ENCODE measurements around the gene C19orf85.

Gene C19orf85

DNA sequence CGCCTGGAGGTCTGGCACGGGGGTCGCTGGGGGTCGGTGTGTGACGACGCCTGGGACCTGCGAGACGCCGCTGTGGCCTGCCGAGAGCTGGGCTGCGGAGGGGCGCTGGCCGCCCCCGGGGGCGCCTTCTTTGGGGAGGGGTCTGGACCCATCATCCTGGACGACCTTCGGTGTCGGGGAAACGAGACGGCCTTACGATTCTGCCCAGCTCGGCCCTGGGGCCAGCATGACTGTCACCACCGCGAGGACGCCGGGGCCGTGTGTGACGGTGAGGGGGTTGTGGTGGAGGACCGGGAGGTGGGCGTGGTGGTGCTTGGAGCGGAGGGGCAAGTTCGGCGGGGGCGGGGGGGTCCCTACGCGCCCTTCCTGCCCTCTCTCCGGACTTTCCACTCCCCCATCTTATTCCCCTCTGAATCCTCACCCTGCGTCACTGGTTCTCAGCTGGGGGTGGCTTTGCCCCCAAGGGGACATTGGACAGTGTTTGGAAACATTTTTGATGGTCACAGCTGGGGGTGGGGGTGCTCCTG is 29.2 kb upstream of the C19orf85 start:
- Histone ChIP-seq H3K36me3 (ENCODE audit: insufficient read depth) (no peaks in the 10 kb centered on the region), H3K4me2 (no peak overlapping the region), H3K9ac (no peak overlapping the region), H3K27me3 (ENCODE audit: insufficient read depth, low read depth) (peaks cover 95% of the 10 kb centered on the region), H3K4me3 (IDR thresholded peaks at IDR 0.05; ENCODE audit: insufficient read depth, low read depth, low read length) (no peak overlapping the region), H4K20me1 (ENCODE audit: insufficient read depth) (no peaks in the 10 kb centered on the region), H3K27ac (no peak overlapping the region), H3K79me2 (ENCODE audit: insufficient read depth, low read depth) (no peaks in the 10 kb centered on the region), H3K4me1 (ENCODE audit: low read depth, poor library complexity, severe bottlenecking) (no peaks in the 10 kb centered on the region), H2AFZ (ENCODE audit: low read depth) (no peak overlapping the region)
- TF ChIP-seq, protein P1, sequence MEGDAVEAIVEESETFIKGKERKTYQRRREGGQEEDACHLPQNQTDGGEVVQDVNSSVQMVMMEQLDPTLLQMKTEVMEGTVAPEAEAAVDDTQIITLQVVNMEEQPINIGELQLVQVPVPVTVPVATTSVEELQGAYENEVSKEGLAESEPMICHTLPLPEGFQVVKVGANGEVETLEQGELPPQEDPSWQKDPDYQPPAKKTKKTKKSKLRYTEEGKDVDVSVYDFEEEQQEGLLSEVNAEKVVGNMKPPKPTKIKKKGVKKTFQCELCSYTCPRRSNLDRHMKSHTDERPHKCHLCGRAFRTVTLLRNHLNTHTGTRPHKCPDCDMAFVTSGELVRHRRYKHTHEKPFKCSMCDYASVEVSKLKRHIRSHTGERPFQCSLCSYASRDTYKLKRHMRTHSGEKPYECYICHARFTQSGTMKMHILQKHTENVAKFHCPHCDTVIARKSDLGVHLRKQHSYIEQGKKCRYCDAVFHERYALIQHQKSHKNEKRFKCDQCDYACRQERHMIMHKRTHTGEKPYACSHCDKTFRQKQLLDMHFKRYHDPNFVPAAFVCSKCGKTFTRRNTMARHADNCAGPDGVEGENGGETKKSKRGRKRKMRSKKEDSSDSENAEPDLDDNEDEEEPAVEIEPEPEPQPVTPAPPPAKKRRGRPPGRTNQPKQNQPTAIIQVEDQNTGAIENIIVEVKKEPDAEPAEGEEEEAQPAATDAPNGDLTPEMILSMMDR (conservative IDR thresholded peaks at IDR 0.05; ENCODE audit: low read depth, low read length): no peak

DNA sequence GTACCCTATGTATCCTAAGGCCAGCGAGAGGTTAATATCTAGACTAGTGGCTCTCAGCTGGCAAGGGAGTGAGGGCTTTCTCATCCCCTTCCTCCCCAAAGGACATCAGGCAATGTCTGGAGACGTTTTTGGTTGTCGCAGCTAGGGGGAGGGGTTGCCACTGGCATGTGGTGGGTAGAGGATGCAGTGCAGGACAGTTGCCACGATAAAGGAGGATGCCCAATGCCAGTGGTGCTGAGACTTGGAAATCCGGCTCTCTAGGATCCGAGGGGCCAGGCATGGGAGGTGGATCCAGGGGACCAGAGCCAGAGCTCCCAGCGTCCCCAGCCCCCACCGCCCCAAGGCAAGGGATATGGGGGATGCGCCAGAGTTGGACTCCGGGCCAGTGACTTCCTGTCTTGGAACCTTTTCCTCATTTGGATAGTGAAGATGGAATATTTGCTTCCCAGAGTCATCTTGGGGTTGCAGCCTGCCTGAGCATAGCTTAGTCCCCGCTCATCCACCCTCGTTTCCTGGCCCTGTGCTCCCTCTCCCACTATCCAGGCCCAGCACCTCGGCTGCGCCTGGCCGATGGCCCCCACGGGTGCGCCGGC is 28.6 kb upstream of the C19orf85 start:
- H3K9ac ChIP-seq: no peak overlapping the region
- no peak overlapping the region for H3K4me3 ChIP-seq (IDR thresholded peaks at IDR 0.05; ENCODE audit: insufficient read depth, low read depth, low read length)
- no peak overlapping the region for H3K4me2 ChIP-seq
- H3K4me1 ChIP-seq (ENCODE audit: low read depth, poor library complexity, severe bottlenecking): no peaks in the 10 kb centered on the region
- no peak overlapping the region for H2AFZ ChIP-seq (ENCODE audit: low read depth)
- no peaks in the 10 kb centered on the region for H3K79me2 ChIP-seq (ENCODE audit: insufficient read depth, low read depth)
- H4K20me1 ChIP-seq (ENCODE audit: insufficient read depth): no peaks in the 10 kb centered on the region
- no peak overlapping the region for H3K27ac ChIP-seq
- H3K27me3 ChIP-seq (ENCODE audit: insufficient read depth, low read depth): peaks cover 89% of the 10 kb centered on the region
- H3K36me3 ChIP-seq (ENCODE audit: insufficient read depth): no peaks in the 10 kb centered on the region
- TF ChIP-seq, protein P1 (conservative IDR thresholded peaks at IDR 0.05; ENCODE audit: low read depth, low read length): no peak

DNA sequence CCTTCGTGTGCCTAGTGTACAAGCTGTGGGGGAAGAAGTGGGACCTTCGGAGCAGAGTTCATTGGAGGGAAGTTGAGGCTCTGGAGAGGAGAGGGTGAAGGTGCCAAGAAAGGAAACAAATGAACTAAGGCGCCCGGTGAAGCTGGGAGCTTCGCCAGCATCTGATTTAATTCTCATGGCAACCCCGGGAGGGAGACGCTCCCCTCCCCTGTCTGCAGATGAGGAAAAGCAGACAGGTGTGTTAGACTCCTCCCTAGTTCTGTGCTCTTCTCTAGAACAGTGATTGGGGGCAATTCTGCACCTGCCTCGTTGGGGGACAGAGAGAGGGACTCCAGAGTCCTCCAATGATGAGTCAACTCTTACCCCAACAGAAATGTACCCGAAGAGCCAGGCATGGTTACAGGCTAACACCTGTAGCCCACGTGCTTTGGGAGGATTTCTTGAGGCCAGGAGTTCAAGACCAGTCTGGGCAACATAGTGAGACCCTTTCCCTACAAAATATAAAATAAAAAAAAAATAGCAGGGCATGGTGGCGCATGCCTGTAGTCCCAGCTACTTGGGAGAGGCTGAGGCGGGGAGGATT is 27.9 kb upstream of the C19orf85 start:
- Histone ChIP-seq H3K27ac (no peak overlapping the region), H3K36me3 (ENCODE audit: insufficient read depth) (no peaks in the 10 kb centered on the region), H3K4me1 (ENCODE audit: low read depth, poor library complexity, severe bottlenecking) (no peaks in the 10 kb centered on the region), H3K9ac (no peak overlapping the region), H3K4me3 (IDR thresholded peaks at IDR 0.05; ENCODE audit: insufficient read depth, low read depth, low read length) (no peak overlapping the region), H3K79me2 (ENCODE audit: insufficient read depth, low read depth) (no peaks in the 10 kb centered on the region), H3K4me2 (no peak overlapping the region), H2AFZ (ENCODE audit: low read depth) (no peak overlapping the region), H4K20me1 (ENCODE audit: insufficient read depth) (no peaks in the 10 kb centered on the region), H3K27me3 (ENCODE audit: insufficient read depth, low read depth) (peaks cover 85% of the 10 kb centered on the region)
- TF ChIP-seq, protein P1 (conservative IDR thresholded peaks at IDR 0.05; ENCODE audit: low read depth, low read length): no peak

DNA sequence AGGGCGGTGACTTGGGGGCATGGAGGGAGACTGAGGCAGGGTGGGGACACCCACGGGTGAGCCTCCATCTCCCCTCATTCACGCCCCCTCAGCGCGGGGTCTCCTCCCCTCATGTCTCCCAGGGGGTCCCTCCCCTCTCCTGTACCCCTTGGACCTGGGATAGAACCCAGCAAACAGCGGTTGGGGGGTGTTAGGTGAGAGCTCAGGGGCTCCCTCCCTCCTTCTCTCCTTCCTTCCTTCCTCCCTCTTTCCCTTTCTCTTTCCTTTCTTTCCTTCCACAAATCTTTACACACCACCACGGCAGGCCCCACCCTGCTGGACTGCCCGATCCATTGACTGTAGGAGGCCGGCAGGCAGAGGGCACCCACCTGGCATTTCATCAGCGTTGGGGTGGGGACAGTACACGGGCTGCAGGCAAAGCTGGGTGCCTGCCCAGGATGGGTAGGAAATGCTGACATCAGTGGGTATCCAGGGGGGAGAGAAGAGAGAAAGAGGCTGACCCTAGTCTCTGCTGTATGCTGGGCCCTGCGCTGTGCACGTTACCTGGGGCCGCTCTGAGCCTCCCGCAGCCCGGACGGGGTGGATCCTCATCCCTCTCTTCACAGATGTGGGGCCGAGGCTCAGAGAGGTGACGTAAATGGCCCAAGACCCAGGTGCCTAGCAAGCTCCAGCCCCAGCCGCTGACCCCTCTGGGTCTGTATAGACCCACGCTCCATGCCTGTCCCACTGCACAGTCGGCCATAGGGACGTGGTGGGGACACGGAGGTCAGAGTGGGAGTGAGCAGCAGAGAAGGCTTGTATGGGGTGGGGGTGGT is 27.2 kb upstream of the C19orf85 start:
- Histone ChIP-seq H3K4me1 (ENCODE audit: low read depth, poor library complexity, severe bottlenecking) (no peaks in the 10 kb centered on the region), H3K9ac (no peak overlapping the region), H4K20me1 (ENCODE audit: insufficient read depth) (no peaks in the 10 kb centered on the region), H3K27ac (no peak overlapping the region), H3K79me2 (ENCODE audit: insufficient read depth, low read depth) (no peaks in the 10 kb centered on the region), H3K4me3 (IDR thresholded peaks at IDR 0.05; ENCODE audit: insufficient read depth, low read depth, low read length) (no peak overlapping the region), H3K4me2 (no peak overlapping the region), H3K27me3 (ENCODE audit: insufficient read depth, low read depth) (peaks cover 84% of the 10 kb centered on the region), H3K36me3 (ENCODE audit: insufficient read depth) (no peaks in the 10 kb centered on the region), H2AFZ (ENCODE audit: low read depth) (no peak overlapping the region)
- TF ChIP-seq, protein P1 (conservative IDR thresholded peaks at IDR 0.05; ENCODE audit: low read depth, low read length): no peak
